Stimulated activated CD4-positive, alpha-beta T cell treated with anti-CD3 and anti-CD28 coated beads, TNF-alpha, amount 100 ng/mL, for 24 hours (primary cell): Measurements from ENCODE around the gene GRB14.
"Not testable (repeated sequence)": the region's sequence is repeated elsewhere in the genome, so short reads cannot be mapped to it uniquely, and the experiment has no call there.

Experiments used
- DNase-seq, 3 experiments: peaks; one replicate each; pipeline ENCODE4 v3.0.0-alpha.2; 2020; ENCODE audit warnings: low read depth in 3 of 3

Gene GRB14

DNA sequence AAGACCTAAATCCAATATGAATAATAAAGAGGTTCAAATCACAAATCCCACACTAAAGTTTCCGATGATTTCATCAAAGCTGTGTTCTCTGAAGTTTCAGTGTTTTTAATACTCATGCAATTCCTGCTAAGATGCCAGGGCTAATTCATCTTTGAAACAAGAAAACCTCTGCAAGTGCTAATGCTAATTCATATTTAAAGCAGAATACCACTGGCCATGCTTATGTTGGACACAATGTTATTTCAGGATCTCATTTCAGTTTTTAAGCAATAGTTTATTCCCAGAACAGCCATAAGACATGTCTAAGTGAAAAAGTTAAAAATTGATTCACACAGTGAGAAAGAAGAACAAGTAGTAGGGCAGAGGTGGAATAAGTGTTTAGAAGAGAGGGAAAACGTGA, 62.8 kb downstream of the GRB14 start:
- no peak for DNase-seq

DNA sequence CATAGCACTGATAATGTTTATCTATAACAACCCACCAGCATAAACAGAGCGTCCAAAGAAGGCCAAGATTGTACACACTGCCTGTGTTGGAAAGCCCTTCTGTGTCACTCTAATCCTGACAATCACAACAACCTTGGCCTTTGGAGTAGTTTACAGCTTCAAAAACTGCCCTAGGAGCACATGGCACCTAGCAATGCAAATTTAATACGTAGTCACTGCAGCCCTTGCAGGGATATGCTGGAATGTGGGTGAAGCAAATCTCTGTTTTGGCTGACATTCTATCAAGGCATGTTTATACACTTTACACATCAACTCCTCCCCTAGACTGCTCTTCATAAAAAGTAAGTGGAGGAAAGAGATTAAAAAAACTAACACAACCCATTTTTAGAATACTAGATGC, 66.8 kb downstream of the GRB14 start:
- DNase-seq, result no peak

GRCh38 chr2:164551519-164551918, 69.8 kb downstream of the GRB14 start:
- no peak for DNase-seq

- DNase-seq, result not testable (repeated sequence)
These were observed 71.6 kb downstream of the GRB14 start for GRCh38 chr2:164549705-164550104.

GRCh38 chr2:164545484-164545883, 75.8 kb downstream of the GRB14 start:
- DNase-seq, result no peak

DNA sequence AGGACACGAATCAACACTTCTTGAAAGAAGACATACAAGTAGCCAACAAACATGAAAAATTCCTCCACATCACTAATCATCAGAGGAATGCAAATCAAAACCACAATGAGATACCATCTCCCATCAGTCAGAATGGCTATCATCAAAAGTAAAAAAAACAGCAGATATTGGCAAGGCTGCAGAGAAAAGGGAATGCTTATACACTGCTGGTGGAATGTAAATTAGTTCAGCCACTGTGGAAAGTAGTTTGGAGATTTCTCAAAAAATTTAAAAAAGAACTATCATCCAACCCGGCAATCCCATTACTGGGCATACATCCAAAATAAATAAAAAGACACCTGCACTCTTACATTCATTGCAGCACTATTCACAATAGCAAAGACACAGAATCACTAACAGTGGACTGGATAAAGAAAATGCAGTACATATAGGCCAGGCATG, 78.7 kb downstream of the GRB14 start:
- DNase-seq, result no peak

DNA sequence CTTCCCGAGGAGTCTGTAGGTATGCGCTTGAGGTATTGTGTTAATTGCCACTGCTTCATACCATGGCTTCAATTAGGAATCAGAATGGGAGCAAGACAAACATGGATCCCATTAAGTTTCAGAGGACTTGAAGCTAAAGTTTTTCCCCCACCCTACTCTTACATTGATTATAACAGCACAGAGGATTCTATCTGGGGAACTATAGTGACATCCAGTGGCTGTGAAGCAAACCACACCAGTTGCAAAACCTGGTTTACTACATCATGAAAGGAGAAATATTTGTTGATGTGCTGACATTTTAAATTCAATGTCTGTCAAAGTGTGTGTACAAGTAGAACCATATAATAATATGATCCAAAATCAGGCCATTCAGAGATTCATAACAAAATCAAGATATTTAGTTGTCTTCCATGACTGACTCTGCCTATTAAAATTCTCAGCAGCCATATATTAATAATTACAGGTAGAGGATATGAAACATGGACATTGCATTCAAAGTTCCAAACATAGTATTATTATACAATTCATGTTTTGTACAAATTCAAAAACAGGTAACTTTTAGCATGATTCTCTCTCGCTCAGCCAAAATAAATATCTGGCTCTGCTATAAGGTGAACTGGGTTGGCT, 82.9 kb downstream of the GRB14 start:
- no peak for DNase-seq

DNA sequence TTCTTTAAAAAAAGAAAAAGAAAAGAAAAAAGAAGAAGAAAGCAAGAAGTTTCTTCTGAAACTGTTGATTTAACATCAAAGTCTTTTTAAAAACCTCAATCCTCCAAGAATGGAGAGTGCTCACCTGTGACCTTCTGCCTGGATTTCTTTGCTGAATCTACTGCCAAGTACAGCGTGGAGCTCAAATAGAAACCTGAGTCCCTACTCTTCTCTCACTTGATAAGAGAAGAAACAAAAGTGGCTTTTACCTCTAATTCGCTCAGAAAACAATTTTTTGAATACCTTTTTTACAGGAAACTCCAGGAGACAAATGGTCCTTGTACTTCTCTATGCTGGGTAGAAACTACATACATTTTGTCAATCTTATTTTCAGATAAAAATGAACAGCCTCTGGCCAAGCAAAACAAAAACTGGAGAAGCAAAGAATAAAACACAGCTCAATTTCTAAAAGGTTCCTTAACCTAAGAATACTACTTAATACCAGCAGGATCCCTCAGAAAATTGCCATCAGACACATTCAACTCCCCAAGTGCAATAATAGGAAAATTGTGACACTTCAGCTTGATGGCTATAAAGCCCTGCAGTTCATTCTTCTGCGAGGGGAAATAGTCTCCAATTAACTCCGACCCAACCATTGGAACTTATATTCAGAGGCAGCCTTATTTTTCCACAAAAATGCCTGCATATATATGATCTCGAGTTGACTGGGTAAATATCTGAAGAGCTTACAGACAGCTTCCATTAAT, 85.8 kb downstream of the GRB14 start:
- DNase-seq, result no peak

DNA sequence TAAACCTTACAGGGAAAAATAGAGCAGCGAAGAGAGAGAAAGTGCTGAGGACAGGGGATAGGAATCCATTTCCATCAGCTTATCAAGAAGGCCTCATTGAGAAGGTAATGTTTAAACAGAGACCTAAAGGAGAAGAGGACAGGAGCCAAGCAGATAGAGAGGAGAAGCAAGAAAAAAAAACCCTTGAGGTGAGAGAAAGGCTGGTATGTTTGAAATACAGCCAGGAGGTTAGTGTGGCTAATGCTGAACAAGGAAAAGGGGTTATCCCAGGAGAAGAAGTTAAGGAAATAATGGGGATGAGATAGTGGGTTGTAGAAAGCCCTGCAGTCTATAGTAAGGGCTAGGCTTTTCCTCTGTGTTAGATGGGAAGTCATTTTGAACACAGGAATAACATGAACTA, 90.8 kb downstream of the GRB14 start:
- no peak for DNase-seq

- DNase-seq, result no peak
These were observed 97.6 kb downstream of the GRB14 start for GRCh38 chr2:164523726-164524125.

- no peak for DNase-seq
These were observed 98.3 kb downstream of the GRB14 start for GRCh38 chr2:164523009-164523408.

GRCh38 chr2:164522561-164522981, 98.7 kb downstream of the GRB14 start:
- DNase-seq, result no peak

- DNase-seq, result no peak
These were observed 105.5 kb downstream of the GRB14 start for GRCh38 chr2:164515734-164516133.

- no peak for DNase-seq
These were observed 106.3 kb downstream of the GRB14 start for GRCh38 chr2:164515030-164515429.

GRCh38 chr2:164514491-164514890, 106.8 kb downstream of the GRB14 start:
- DNase-seq, result no peak

- no peak for DNase-seq
These were observed 108.4 kb downstream of the GRB14 start for GRCh38 chr2:164512871-164513270.

- DNase-seq, result no peak
These were observed 109.5 kb downstream of the GRB14 start for GRCh38 chr2:164511738-164512137.

GRCh38 chr2:164510895-164511294, 110.4 kb downstream of the GRB14 start:
- no peak for DNase-seq

DNA sequence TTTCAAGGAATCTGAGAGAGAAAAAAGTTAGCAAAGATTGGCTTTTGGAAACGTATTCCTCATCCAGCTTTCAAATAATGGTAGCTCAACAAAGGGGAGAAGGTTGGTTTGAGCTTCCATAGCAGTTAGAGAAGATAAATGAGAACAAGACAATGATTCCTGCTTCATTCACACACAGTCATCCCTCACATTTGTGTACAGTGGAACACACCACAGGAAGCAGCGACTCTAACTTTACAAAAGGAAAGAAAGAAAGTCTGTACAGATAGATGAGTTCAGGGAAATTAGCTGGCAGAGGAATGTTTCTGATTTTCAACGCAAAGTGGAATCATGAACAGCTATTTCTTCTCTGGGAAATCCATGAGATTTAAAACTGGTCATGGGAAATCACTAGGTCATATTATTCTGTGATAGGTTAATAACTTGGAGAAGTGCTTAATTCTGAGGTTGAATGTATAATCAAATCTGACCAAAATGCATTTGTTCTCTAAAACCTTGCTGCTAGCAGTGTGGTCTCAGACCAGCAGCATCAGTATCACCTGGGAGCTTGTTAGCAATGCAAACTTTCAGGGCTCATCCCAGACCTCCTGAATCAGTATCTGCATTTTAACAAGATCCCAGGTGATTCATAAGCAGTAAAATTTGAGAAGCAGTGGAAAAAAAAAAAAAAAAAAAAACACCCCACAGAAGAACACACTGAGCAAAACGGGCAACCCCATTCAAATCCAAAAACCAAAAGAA, 112.0 kb downstream of the GRB14 start:
- no peak for DNase-seq

DNA sequence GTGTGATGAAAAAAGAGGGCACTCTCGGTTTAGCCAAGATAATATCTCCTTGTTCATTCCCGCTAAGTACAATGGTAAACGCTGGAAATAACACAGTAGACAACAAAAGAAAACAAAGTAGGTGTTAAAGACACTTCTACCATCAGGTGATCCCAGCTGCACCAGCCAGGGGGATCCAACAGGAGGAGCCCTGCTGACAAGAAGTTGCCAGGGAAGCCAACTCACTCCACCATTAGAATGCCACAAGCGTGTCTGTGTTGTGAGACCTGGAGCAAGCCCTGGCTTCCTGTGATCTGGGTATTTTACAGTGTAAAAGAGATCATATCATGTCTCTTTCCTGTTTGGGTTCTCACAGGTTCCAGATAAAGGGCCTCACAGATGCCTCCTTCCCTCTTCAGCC, 117.0 kb downstream of the GRB14 start:
- DNase-seq, result no peak

DNA sequence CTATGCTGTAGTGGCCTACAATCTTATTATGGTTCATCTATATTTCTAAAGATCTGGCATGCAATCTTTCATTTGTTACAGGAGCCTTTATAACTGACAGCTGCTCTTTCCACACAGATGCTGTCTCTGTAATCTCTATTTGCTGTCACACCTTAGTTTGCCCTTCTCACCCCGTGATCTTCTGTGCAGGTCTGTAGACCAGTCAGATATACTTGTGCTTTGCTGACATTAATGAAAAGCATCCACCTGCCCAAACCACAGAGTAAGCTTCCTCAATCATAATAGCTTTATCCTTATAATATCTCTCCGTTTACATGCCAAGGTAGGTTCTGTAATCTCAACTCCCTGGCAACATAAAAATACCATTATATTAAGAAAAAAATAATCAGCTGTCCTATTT, 122.4 kb downstream of the GRB14 start:
- no peak for DNase-seq

DNA sequence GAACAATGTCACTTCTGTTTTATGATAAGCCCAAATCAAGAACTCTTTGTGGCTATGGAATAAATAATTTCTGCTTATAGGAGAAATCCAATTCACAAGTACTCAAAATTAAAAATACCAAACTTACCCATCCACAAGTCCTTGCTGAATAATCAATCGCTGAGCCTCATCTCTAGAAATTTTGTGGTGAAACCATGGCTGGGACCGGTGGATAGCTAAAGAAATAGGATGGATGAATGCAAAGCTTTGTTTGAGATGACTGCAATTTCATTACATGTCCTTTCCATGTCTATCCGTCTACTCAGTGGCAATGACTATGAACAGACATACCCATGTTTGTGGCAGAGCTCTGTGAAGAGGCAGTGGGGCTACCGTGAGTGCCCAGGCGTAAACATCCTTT, 124.4 kb downstream of the GRB14 start:
- DNase-seq, result no peak

DNA sequence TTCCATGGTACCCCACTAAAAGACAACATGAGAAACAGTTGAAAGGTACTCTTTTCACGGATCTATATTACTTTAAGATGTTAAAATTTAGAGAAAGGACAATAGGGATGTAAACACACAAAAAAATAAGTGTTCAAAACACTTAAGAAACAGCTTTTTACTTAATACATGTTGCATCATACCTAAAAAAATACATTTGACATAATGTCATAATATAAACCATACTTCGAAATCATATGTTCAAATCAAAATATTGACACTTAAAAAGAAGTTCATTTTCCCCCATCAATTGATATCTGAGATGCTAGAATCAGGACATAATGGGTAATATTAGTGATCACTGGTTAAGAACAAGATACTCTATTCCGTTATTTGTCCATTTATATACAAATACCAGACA, 124.9 kb downstream of the GRB14 start:
- DNase-seq, result no peak
